Smooth muscle cell (in vitro differentiated cells): ENCODE measurements around the gene CAMTA1. TPM values are rescaled to one million over a fixed set of nuclear protein-coding genes. Genes with fewer than 3 reads are reported as not detected.

Experiments
- DNase-seq: peaks from one replicate; lab custom pipeline; 2025; ENCODE audit not compliant: unreplicated experiment; lab: John Stamatoyannopoulos, UW
- H2AFZ ChIP-seq: fragments of 200-600 bp; sonication (generic); 2 replicates; pipeline ENCODE4 v1.6.0; 2016; ENCODE audit warnings: antibody characterized with exemption, low read depth, mild to moderate bottlenecking
- H3F3A ChIP-seq: fragments of 200-600 bp; sonication (generic); 2 replicates; pipeline ENCODE4 v1.6.0; 2017; ENCODE audit warnings: antibody characterized with exemption, low read depth
- H3K27ac ChIP-seq: fragments of 200-600 bp; sonication (generic); 2 replicates; pipeline ENCODE4 v1.5.1; 2016; ENCODE audit warnings: low read depth, mild to moderate bottlenecking
- H3K27me3 ChIP-seq: fragments of 200-600 bp; sonication (generic); 2 replicates; pipeline ENCODE4 v1.6.1; 2016; ENCODE audit warnings: low read depth, mild to moderate bottlenecking
- H3K36me3 ChIP-seq: fragments of 200-600 bp; sonication (generic); 2 replicates; pipeline ENCODE4 v1.5.1; 2016; ENCODE audit warnings: low read depth
- H3K4me1 ChIP-seq: fragments of 200-600 bp; sonication (generic); 2 replicates; pipeline ENCODE4 v1.5.1; 2016; ENCODE audit warnings: low read depth
- H3K4me2 ChIP-seq: fragments of 200-600 bp; sonication (generic); 2 replicates; pipeline ENCODE4 v1.6.0; 2016; ENCODE audit warnings: mild to moderate bottlenecking
- H3K4me3 ChIP-seq: fragments of 200-600 bp; sonication (generic); 2 replicates; pipeline ENCODE4 v1.5.1; 2016; ENCODE audit warnings: mild to moderate bottlenecking
- H3K79me2 ChIP-seq: fragments of 200-600 bp; sonication (generic); 2 replicates; pipeline ENCODE4 v1.6.0; 2016; ENCODE audit warnings: low read depth, mild to moderate bottlenecking
- H3K9ac ChIP-seq: fragments of 200-600 bp; sonication (generic); 2 replicates; pipeline ENCODE4 v1.6.0; 2016; ENCODE audit warnings: low read depth
- H3K9me3 ChIP-seq: fragments of 200-600 bp; sonication (generic); replicated peaks from 2 replicates; pipeline ENCODE4 v1.5.1; 2016; ENCODE audit warnings: low read depth
- H4K20me1 ChIP-seq: fragments of 200-600 bp; sonication (generic); 2 replicates; pipeline ENCODE4 v1.6.0; 2016; ENCODE audit warnings: low read depth
- CTCF ChIP-seq: fragments of 200-600 bp; sonication (generic); IDR thresholded peaks from 2 replicates; pipeline ENCODE4 v1.5.1; 2017; ENCODE audit warnings: borderline replicate concordance, mild to moderate bottlenecking, antibody characterized with exemption; ENCODE audit not compliant: insufficient read depth, poor library complexity, severe bottlenecking
- WGBS: methylation state at CpG from one replicate; pipeline ENCODE4 v1.1.7; 2016; ENCODE audit warnings: low lambda C conversion rate; 5-methylcytosine and 5-hydroxymethylcytosine counted together
- polyA plus RNA-seq: library from polyadenylated mRNA; unstranded; fragments of >200 nt; fragmentation: Nextera tagmentation; extraction: Ambion mirVana; gene quantifications from 2 replicates; pipeline ENCODE4 v1.2.1, GENCODE V29; 2016
- total RNA-seq: library from RNA; depleted of rRNA; stranded (reverse); fragments of >200 nt; gene quantifications from 2 replicates; pipeline ENCODE4 v1.2.3, GENCODE V29; 2014

CAMTA1 gene
- total and polyA plus RNA-seq, 2 experiments from 2014 or later: 139 to 145 TPM

GRCh38 chr1:7236844-7237515 is 451.7 kb downstream of the CAMTA1 start:
- no peak for DNase-seq

GRCh38 chr1:7247158-7247557 is 461.9 kb downstream of the CAMTA1 start:
- no peak overlapping the region for H2AFZ ChIP-seq
- WGBS: 82% methylated on average over 6 of the region's 6 CpGs
- no peaks in the 10 kb centered on the region for H3K27me3 ChIP-seq
- no peaks in the 10 kb centered on the region for H3K9me3 ChIP-seq
- no peaks in the 10 kb centered on the region for H3K36me3 ChIP-seq
- H3K4me2 ChIP-seq: no peak overlapping the region
- H3K79me2 ChIP-seq: no peaks in the 10 kb centered on the region
- H3K4me3 ChIP-seq: no peak overlapping the region
- no peaks in the 10 kb centered on the region for H3F3A ChIP-seq
- H3K4me1 ChIP-seq: peaks cover 12% of the 10 kb centered on the region
- TF ChIP-seq CTCF: no peak
- no peak overlapping the region for H3K9ac ChIP-seq
- no peak for DNase-seq
- H3K27ac ChIP-seq: no peak overlapping the region
- no peaks in the 10 kb centered on the region for H4K20me1 ChIP-seq

More at GRCh38 chr1:7236844-7237515, 451.7 kb downstream of the CAMTA1 start:
- Histone ChIP-seq H3F3A (no peaks in the 10 kb centered on the region), H2AFZ (no peak overlapping the region), H4K20me1 (no peaks in the 10 kb centered on the region), H3K9me3 (no peaks in the 10 kb centered on the region), H3K79me2 (no peaks in the 10 kb centered on the region), H3K36me3 (no peaks in the 10 kb centered on the region), H3K4me3 (no peak overlapping the region), H3K9ac (no peak overlapping the region), H3K27ac (no peak overlapping the region), H3K27me3 (no peaks in the 10 kb centered on the region), H3K4me2 (no peak overlapping the region), H3K4me1 (no peaks in the 10 kb centered on the region)
- WGBS: 89% methylated on average over 6 of the region's 6 CpGs
- TF ChIP-seq CTCF: no peak

GRCh38 chr1:7247791-7248548 is 462.7 kb downstream of the CAMTA1 start:
- Histone ChIP-seq H3K4me3 (no peak overlapping the region), H3K4me1 (peaks cover 12% of the 10 kb centered on the region), H3K4me2 (no peak overlapping the region), H4K20me1 (no peaks in the 10 kb centered on the region), H3K36me3 (no peaks in the 10 kb centered on the region), H3F3A (no peaks in the 10 kb centered on the region), H3K27ac (no peak overlapping the region), H3K27me3 (no peaks in the 10 kb centered on the region), H3K9ac (no peak overlapping the region), H3K9me3 (no peaks in the 10 kb centered on the region), H2AFZ (no peak overlapping the region), H3K79me2 (no peaks in the 10 kb centered on the region)
- DNase-seq: no peak
- no peak for TF ChIP-seq CTCF
- 89% methylated on average over 22 of the region's 22 CpGs for WGBS
